HepG2 (cell line): ENCODE results near the gene S100A4. TPM values are rescaled to one million over a fixed set of nuclear protein-coding genes. Genes with fewer than 3 reads are reported as not detected.

Source experiments
- ARNTL ChIP-seq: sonication (generic); formaldehyde crosslinking; IDR thresholded peaks from 2 replicates; pipeline ENCODE4 v1.4.0; 2020; ENCODE audit warnings: mild to moderate bottlenecking, missing genetic modification reagents
- FIP1L1 ChIP-seq: fragments of 200-400 bp; formaldehyde crosslinking; IDR thresholded peaks from 2 replicates; pipeline ENCODE4 v1.6.1; 2018; ENCODE audit warnings: low read depth, mild to moderate bottlenecking, low read length, moderate library complexity, borderline replicate concordance; ENCODE audit not compliant: insufficient read depth
- KLF11 ChIP-seq: IDR thresholded peaks from 2 replicates; pipeline ENCODE4 v1.6.1; 2016; ENCODE audit warnings: missing compliant biosample characterization
- MED8 ChIP-seq: sonication (generic); formaldehyde crosslinking; IDR thresholded peaks from 2 replicates; pipeline ENCODE4 v1.8.1; 2023; ENCODE audit warnings: mild to moderate bottlenecking, missing genetic modification reagents; ENCODE audit not compliant: insufficient replicate concordance
- NFE2L1 ChIP-seq: sonication (generic); formaldehyde crosslinking; IDR thresholded peaks from 2 replicates; pipeline ENCODE4 v1.4.0; 2020; ENCODE audit warnings: missing genetic modification reagents, mild to moderate bottlenecking, borderline replicate concordance
- ZBTB1 ChIP-seq: sonication (generic); formaldehyde crosslinking; IDR thresholded peaks from 2 replicates; pipeline ENCODE4 v1.4.0; 2020; ENCODE audit warnings: missing genetic modification reagents, borderline replicate concordance
- ZGPAT ChIP-seq: IDR thresholded peaks from 2 replicates; pipeline ENCODE4 v1.6.1; 2016; ENCODE audit warnings: mild to moderate bottlenecking
- ZMAT3 ChIP-seq: sonication (generic); formaldehyde crosslinking; conservative IDR thresholded peaks from 2 replicates; pipeline ENCODE4 v1.7.0; 2021; ENCODE audit warnings: missing genetic modification reagents
- ZNF121 ChIP-seq: sonication (generic); formaldehyde crosslinking; IDR thresholded peaks from 2 replicates; pipeline ENCODE4 v1.5.0; 2020; ENCODE audit warnings: mild to moderate bottlenecking, missing genetic modification reagents
- ZNF136 ChIP-seq: sonication (generic); formaldehyde crosslinking; IDR thresholded peaks from 2 replicates; pipeline ENCODE4 v1.8.1; 2022; ENCODE audit warnings: low read depth, mild to moderate bottlenecking, moderate library complexity, missing genetic modification reagents
- ZNF281 ChIP-seq: sonication (generic); formaldehyde crosslinking; IDR thresholded peaks from 2 replicates; pipeline ENCODE4 v1.4.0; 2020; ENCODE audit warnings: missing genetic modification reagents, borderline replicate concordance
- ZNF619 ChIP-seq: sonication (generic); formaldehyde crosslinking; IDR thresholded peaks from 2 replicates; pipeline ENCODE4 v1.4.0; 2020; ENCODE audit warnings: mild to moderate bottlenecking, missing genetic modification reagents
- ZNF777 ChIP-seq: sonication (generic); formaldehyde crosslinking; IDR thresholded peaks from 2 replicates; pipeline ENCODE4 v1.4.0; 2020; ENCODE audit warnings: missing genetic modification reagents
- polyA plus RNA-seq, 8 experiments: library from polyadenylated mRNA; depleted of rRNA in 3 of 8; stranded (reverse) in 7 of 8; unstranded in 1 of 8; fragments of >200 nt; fragmentation: Illumina TruSeq in 4 of 8; extraction: Trizol in 4 of 8; gene quantifications; 2 replicates each; pipeline versions ENCODE4 v1.2.1 to v1.2.3, GENCODE V29; 2011 to 2016; ENCODE audit warnings: low read depth in 4 of 8, missing spikeins in 1 of 8, mixed read lengths in 1 of 8; ENCODE audit not compliant: insufficient read depth in 1 of 8
- total RNA-seq, 5 experiments: library from RNA; depleted of rRNA; stranded (reverse); fragments of >200 nt; fragmentation: Illumina TruSeq; extraction: Trizol; gene quantifications; 2 replicates each; pipeline ENCODE4 v1.2.3, GENCODE V29; 2016; ENCODE audit warnings: low read depth in 1 of 5
- TF ChIP-seq, protein P1 (sequence below): sonication (generic); formaldehyde crosslinking; IDR thresholded peaks from 2 replicates; pipeline ENCODE4 v1.8.1; 2022; ENCODE audit warnings: low read depth, mild to moderate bottlenecking, missing genetic modification reagents

The S100A4 gene
- total and polyA plus RNA-seq, 2 of the 13 experiments (the other 11 are each of a cell fraction or from before 2014, with no cell fraction given), result 12.9 to 20.2 TPM

DNA sequence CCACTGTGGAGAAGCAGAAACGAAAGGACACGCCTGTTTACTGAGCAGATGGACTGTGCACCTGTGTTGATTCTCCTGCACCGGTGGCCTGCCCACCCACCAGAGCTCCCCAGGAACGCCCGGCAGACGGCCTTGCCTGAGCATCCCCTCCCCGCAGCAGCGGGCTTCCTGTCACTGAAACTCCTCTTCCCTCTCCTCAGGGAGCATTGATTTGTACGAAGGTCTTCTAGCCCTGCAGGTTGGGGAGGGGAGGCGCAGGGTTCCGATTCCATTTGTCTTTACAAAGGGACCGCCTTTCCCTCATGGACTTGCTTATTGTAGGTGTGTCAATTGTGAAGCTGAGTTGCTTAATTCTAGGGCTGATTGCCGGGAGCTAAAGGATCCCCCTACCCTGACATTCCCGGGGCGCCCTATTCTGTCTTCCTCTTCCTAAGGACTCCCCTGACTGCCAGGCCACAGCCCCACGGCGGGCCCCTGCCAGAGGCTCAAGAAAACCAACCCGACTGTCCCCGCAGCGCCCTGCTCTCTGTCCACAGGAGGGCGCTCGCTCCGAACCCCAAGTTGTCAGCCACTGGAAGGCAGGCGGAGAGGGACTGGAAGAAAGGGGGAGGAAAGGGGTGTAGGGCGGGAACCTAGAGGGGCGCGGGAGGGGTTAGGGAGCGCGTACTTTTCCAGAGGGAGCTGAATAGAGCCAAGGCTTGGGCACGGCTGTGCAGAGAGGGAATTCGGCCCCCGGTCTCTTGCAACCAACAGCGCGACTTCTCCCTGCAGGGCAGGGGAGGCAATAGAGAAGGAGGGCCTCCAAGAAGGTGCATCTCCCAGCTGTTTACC, 12.6 kb downstream of the S100A4 start (continued):
- TF ChIP-seq, protein P1, sequence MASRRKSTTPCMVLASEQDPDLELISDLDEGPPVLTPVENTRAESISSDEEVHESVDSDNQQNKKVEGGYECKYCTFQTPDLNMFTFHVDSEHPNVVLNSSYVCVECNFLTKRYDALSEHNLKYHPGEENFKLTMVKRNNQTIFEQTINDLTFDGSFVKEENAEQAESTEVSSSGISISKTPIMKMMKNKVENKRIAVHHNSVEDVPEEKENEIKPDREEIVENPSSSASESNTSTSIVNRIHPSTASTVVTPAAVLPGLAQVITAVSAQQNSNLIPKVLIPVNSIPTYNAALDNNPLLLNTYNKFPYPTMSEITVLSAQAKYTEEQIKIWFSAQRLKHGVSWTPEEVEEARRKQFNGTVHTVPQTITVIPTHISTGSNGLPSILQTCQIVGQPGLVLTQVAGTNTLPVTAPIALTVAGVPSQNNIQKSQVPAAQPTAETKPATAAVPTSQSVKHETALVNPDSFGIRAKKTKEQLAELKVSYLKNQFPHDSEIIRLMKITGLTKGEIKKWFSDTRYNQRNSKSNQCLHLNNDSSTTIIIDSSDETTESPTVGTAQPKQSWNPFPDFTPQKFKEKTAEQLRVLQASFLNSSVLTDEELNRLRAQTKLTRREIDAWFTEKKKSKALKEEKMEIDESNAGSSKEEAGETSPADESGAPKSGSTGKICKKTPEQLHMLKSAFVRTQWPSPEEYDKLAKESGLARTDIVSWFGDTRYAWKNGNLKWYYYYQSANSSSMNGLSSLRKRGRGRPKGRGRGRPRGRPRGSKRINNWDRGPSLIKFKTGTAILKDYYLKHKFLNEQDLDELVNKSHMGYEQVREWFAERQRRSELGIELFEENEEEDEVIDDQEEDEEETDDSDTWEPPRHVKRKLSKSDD (CRISPR knock-in tag), result no peak
- TF ChIP-seq ZNF619 (CRISPR knock-in tag), result no peak
- TF ChIP-seq ARNTL (CRISPR knock-in tag), result no peak
- TF ChIP-seq ZNF136, result no peak
- TF ChIP-seq ZNF281 (CRISPR knock-in tag), result no peak; the same call in 1 of the 2 replicates
- TF ChIP-seq MED8, result no peak
- no peak for TF ChIP-seq ZMAT3 (CRISPR knock-in tag)
- 0 out of 2 replicates have a peak, but pooled peaks have one; percentile 15 for TF ChIP-seq ZNF777 (CRISPR knock-in tag)
- TF ChIP-seq ZBTB1, result no peak
- TF ChIP-seq ZGPAT (CRISPR knock-in tag), result peak; percentile 46; the same call in 1 of the 2 replicates
- TF ChIP-seq KLF11, result no peak
- no peak for TF ChIP-seq ZNF121 (CRISPR knock-in tag)
- TF ChIP-seq NFE2L1 (CRISPR knock-in tag), result no peak
- no peak for TF ChIP-seq FIP1L1
